IMR-90 (cell line): ENCODE measurements around the gene FRMD4B. TPM values are rescaled to one million over a fixed set of nuclear protein-coding genes. Genes with fewer than 3 reads are reported as not detected.

ENCODE experiments used
- ATAC-seq: fragments of 200-7000 bp; cut with Tn5 transposase; 2 replicates; pipeline ENCODE4 v1.9.1; 2020; ENCODE audit warnings: low read depth, mild to moderate bottlenecking, moderate library complexity
- BruUV-seq: library from RNA; stranded (reverse); fragments of 400-500 nt; replicated peaks from 2 replicates; lab custom pipeline; 2021; lab: Mats Ljungman, UMichigan
- CTCF ChIA-PET: fragments of 300-600 bp; formaldehyde crosslinking; extraction: SDS; loops from one replicate; lab custom pipeline; 2021; ENCODE audit warnings: antibody characterized with exemption; lab: Yijun Ruan, JAX
- POLR2A ChIA-PET: fragments of 300-600 bp; sonication (Branson Sonifier 250); formaldehyde crosslinking; loops from one replicate; lab custom pipeline; 2022; ENCODE audit warnings: antibody characterized with exemption; ENCODE audit not compliant: unreplicated experiment; lab: Charles Lee
- DNase-seq: peaks from one replicate; pipeline ENCODE4 v3.0.0; 2013
- H2AFZ ChIP-seq: replicated peaks from 2 replicates; pipeline ENCODE3; 2013; ENCODE audit warnings: low read length, mild to moderate bottlenecking; ENCODE audit not compliant: poor library complexity
- H2AK5ac ChIP-seq: 2 replicates; pipeline ENCODE4 v1.6.1; 2013; ENCODE audit warnings: low read depth, low read length, inconsistent platforms
- H2AK9ac ChIP-seq: replicated peaks from 2 replicates; pipeline ENCODE3; 2013; ENCODE audit warnings: mild to moderate bottlenecking, low read depth, low read length, moderate library complexity; ENCODE audit not compliant: poor library complexity
- H2BK120ac ChIP-seq: 2 replicates; pipeline ENCODE4 v1.6.1; 2013; ENCODE audit warnings: low read depth, low read length, inconsistent platforms
- H2BK15ac ChIP-seq: 3 replicates; pipeline ENCODE4 v1.6.1; 2013; ENCODE audit warnings: low read depth, low read length, inconsistent platforms
- H2BK20ac ChIP-seq: 2 replicates; pipeline ENCODE4 v1.6.1; 2013; ENCODE audit warnings: low read depth, mild to moderate bottlenecking, inconsistent platforms, low read length, moderate library complexity
- H2BK5ac ChIP-seq: 2 replicates; pipeline ENCODE4 v1.6.1; 2013; ENCODE audit warnings: mild to moderate bottlenecking, low read depth, low read length, inconsistent platforms; ENCODE audit not compliant: poor library complexity, severe bottlenecking
- H3K14ac ChIP-seq: replicated peaks from 2 replicates; pipeline ENCODE4 v1.6.1; 2013; ENCODE audit warnings: low read depth, low read length, inconsistent platforms
- H3K18ac ChIP-seq: 2 replicates; pipeline ENCODE4 v1.6.1; 2013; ENCODE audit warnings: low read depth, low read length, control low read depth
- H3K23ac ChIP-seq: 2 replicates; pipeline ENCODE4 v1.6.1; 2013; ENCODE audit warnings: low read depth, low read length, inconsistent platforms
- H3K27ac ChIP-seq: 2 replicates; pipeline ENCODE4 v1.5.1; 2013; ENCODE audit warnings: mild to moderate bottlenecking, control low read depth, low read length; ENCODE audit not compliant: insufficient read depth
- H3K27me3 ChIP-seq: 2 replicates; pipeline ENCODE4 v1.6.1; 2013; ENCODE audit warnings: low read length; ENCODE audit not compliant: control insufficient read depth, insufficient read depth
- H3K36me3 ChIP-seq: 2 replicates; pipeline ENCODE4 v1.6.1; 2013; ENCODE audit warnings: low read length, mixed read lengths; ENCODE audit not compliant: control insufficient read depth, insufficient read depth
- H3K4ac ChIP-seq: 2 replicates; pipeline ENCODE4 v1.6.1; 2013; ENCODE audit warnings: low read depth, low read length, inconsistent platforms
- H3K4me1 ChIP-seq: 2 replicates; pipeline ENCODE4 v1.6.1; 2013; ENCODE audit warnings: low read length, mixed read lengths; ENCODE audit not compliant: control insufficient read depth, insufficient read depth
- H3K4me2 ChIP-seq: 2 replicates; pipeline ENCODE4 v1.6.1; 2013; ENCODE audit warnings: low read depth, mild to moderate bottlenecking, control low read depth, low read length, moderate library complexity
- H3K4me3 ChIP-seq: 2 replicates; pipeline ENCODE4 v1.5.1; 2013; ENCODE audit warnings: low read depth, mild to moderate bottlenecking, control low read depth, low read length, moderate library complexity; ENCODE audit not compliant: insufficient read depth
- H3K56ac ChIP-seq: 2 replicates; pipeline ENCODE4 v1.6.1; 2013; ENCODE audit warnings: low read length, inconsistent platforms; ENCODE audit not compliant: insufficient read depth; ENCODE audit errors: extremely low read depth
- H3K79me1 ChIP-seq, 2 experiments: 2 replicates each; pipeline ENCODE4 v1.6.1; 2013; ENCODE audit warnings: low read length in 2 of 2, inconsistent platforms in 1 of 2, low read depth in 1 of 2
- H3K9ac ChIP-seq: 2 replicates; pipeline ENCODE4 v1.6.1; 2013; ENCODE audit warnings: low read depth, low read length, control low read depth
- H3K9me1 ChIP-seq: 2 replicates; pipeline ENCODE4 v1.6.1; 2013; ENCODE audit warnings: low read length, inconsistent platforms; ENCODE audit not compliant: insufficient read depth
- H3K9me3 ChIP-seq: 2 replicates; pipeline ENCODE4 v1.6.1; 2013; ENCODE audit warnings: low read length; ENCODE audit not compliant: control insufficient read depth, insufficient read depth
- H4K20me1 ChIP-seq: 2 replicates; pipeline ENCODE4 v1.6.1; 2013; ENCODE audit warnings: low read length, inconsistent platforms; ENCODE audit not compliant: insufficient read depth
- H4K5ac ChIP-seq: 2 replicates; pipeline ENCODE4 v1.6.1; 2013; ENCODE audit warnings: mild to moderate bottlenecking, low read depth, low read length, control low read depth
- H4K8ac ChIP-seq, 2 experiments: 2 replicates each; pipeline ENCODE4 v1.6.1; 2013; ENCODE audit warnings: low read depth in 2 of 2, low read length in 2 of 2, control low read depth in 1 of 2, inconsistent platforms in 1 of 2
- H4K91ac ChIP-seq: 2 replicates; pipeline ENCODE4 v1.6.1; 2013; ENCODE audit warnings: low read depth, low read length, inconsistent platforms; ENCODE audit not compliant: insufficient read depth
- BHLHE40 ChIP-seq: fragments of 150-350 bp; IDR thresholded peaks from 2 replicates; pipeline ENCODE4 v1.6.1; 2016; ENCODE audit warnings: mild to moderate bottlenecking, low read depth, low read length
- MAFK ChIP-seq: IDR thresholded peaks from 2 replicates; pipeline ENCODE4 v1.6.1; 2012; ENCODE audit warnings: low read depth, low read length, improper control_type of control experiment
- NFE2L2 ChIP-seq: fragments of 150-350 bp; IDR thresholded peaks from 2 replicates; pipeline ENCODE4 v1.6.1; 2016; ENCODE audit warnings: low read depth, mild to moderate bottlenecking, low read length
- USF2 ChIP-seq: fragments of 150-350 bp; IDR thresholded peaks from 2 replicates; pipeline ENCODE4 v1.6.1; 2017; ENCODE audit warnings: mild to moderate bottlenecking, antibody characterized with exemption, low read length, low read depth
- WGBS, 2 experiments: methylation state at CpG; one replicate each; pipeline versions ENCODE4 v1.1.5 to v1.1.7; 2013; ENCODE audit warnings: missing lambda C conversion rate in 2 of 2; ENCODE audit not compliant: insufficient read length in 1 of 2; ENCODE audit errors: extremely low coverage in 2 of 2; 5-methylcytosine and 5-hydroxymethylcytosine counted together
- dilution Hi-C: fragments of 300-500 bp; cut with HindIII; formaldehyde crosslinking; loops from one replicate; pipeline ENCODE4 v1.14.3; 2018; ENCODE audit warnings: low sequenced_read_pairs; ENCODE audit not compliant: unreplicated experiment
- in situ Hi-C: fragments of 300-500 bp; cut with MboI; formaldehyde crosslinking; loops from 3 replicates; pipeline ENCODE4 v1.14.3; 2019; ENCODE audit warnings: low sequenced_read_pairs, inconsistent platforms, mixed read lengths
- intact Hi-C: fragments of 100-400 bp; cut with micrococcal nuclease; formaldehyde crosslinking; loops from 2 replicates; pipeline ENCODE4 v1.10.0; 2022
- polyA plus RNA-seq, 3 experiments: library from polyadenylated mRNA; depleted of rRNA; stranded (reverse); fragments of >200 nt; gene quantifications; 2 replicates each; pipeline ENCODE4 v1.2.3, GENCODE V29; 2012; ENCODE audit warnings: low replicate concordance in 1 of 3
- total RNA-seq: library from RNA; depleted of rRNA; stranded (reverse); fragments of >200 nt; gene quantifications from 2 replicates; pipeline ENCODE4 v1.2.3, GENCODE V29; 2012

Gene FRMD4B
- total and polyA plus RNA-seq, 2 of the 4 experiments (the other 2 are of a cell fraction) = 0.14 to 0.36 TPM

GRCh38 chr3:69149586-69149985 lies 236.3 kb downstream of the FRMD4B start:
- in situ Hi-C loops (no loop called here), intact Hi-C loops (no loop called here), dilution Hi-C loops (no loop called here)
- no peak overlapping the region for H3K9ac ChIP-seq
- H3K4me3 ChIP-seq = no peak overlapping the region
- DNase-seq (no peak), ATAC-seq (no peak)
- H3K56ac ChIP-seq = no peak overlapping the region
- H3K79me1 ChIP-seq = no peaks in the 10 kb centered on the region
- TF ChIP-seq MAFK (no peak), USF2 (no peak), NFE2L2 (no peak), BHLHE40 (no peak)
- H3K23ac ChIP-seq = no peak overlapping the region
- no peaks in the 10 kb centered on the region for H4K20me1 ChIP-seq
- no peak overlapping the region for H3K4me2 ChIP-seq
- H3K27me3 ChIP-seq = peaks cover 24% of the 10 kb centered on the region
- H2BK15ac ChIP-seq = no peak overlapping the region
- H2AK9ac ChIP-seq = no peak overlapping the region
- H3K9me3 ChIP-seq = no peaks in the 10 kb centered on the region
- CTCF ChIA-PET = no interaction called here
- WGBS, 2 experiments = 80% methylated on average over 1 of the region's 3 CpGs; no CpG with 5 or more reads in 1 of the 2 experiments
- H4K5ac ChIP-seq = no peak overlapping the region
- H3K4ac ChIP-seq = no peak overlapping the region
- H3K36me3 ChIP-seq = no peaks in the 10 kb centered on the region
- H3K27ac ChIP-seq = no peak overlapping the region
- no peak overlapping the region for H2BK20ac ChIP-seq
- H2BK5ac ChIP-seq = no peak overlapping the region
- no peaks in the 10 kb centered on the region for H3K4me1 ChIP-seq
- no peaks in the 10 kb centered on the region for H3K9me1 ChIP-seq
- no peak overlapping the region for H3K14ac ChIP-seq
- no peak overlapping the region for H3K18ac ChIP-seq
- no peak overlapping the region for H2AFZ ChIP-seq
- BruUV-seq = no TSS peak
- no peak overlapping the region for H4K8ac ChIP-seq
- no peak overlapping the region for H4K91ac ChIP-seq
- no peak overlapping the region for H2BK120ac ChIP-seq
- POLR2A ChIA-PET = no interaction called here
- no peak overlapping the region for H2AK5ac ChIP-seq
